ENCODE data around the gene KATNB1. TPM values are rescaled to one million over a fixed set of nuclear protein-coding genes. Genes with fewer than 3 reads are reported as not detected.

The KATNB1 gene
- total and polyA plus RNA-seq, 2 of the 8 experiments (the other 6 are each of a cell fraction or from before 2014, with no cell fraction given) = 50.2 to 60.4 TPM

- no peaks in the 10 kb centered on the region for H3K4me1 ChIP-seq (replicated peaks in 1 of 4; ENCODE audit: control insufficient read depth in 3 of 4, insufficient read depth in 4 of 4, low read length in 3 of 4)
- H3K27ac ChIP-seq (ENCODE audit: low read depth, low read length) = no peak overlapping the region
- H3K14ac ChIP-seq (ENCODE audit: insufficient read length) = no peak overlapping the region
- no peak overlapping the region for H2BK120ac ChIP-seq (replicated peaks; ENCODE audit: low read depth, low read length)
- WGBS, 2 experiments (ENCODE audit: extremely low coverage in 1 of 2, insufficient coverage in 1 of 2, insufficient read length in 1 of 2, insufficient replicate concordance in 2 of 2, low coverage in 1 of 2, low lambda C conversion rate in 2 of 2, missing lambda C conversion rate in 1 of 2) = 82% methylated on average over 11 of the region's 11 CpGs; no CpG with 5 or more reads in 1 of the 2 experiments
- H4K8ac ChIP-seq (ENCODE audit: extremely low read depth, insufficient read depth, low read length) = no peak overlapping the region
- H3K27me3 ChIP-seq (replicated peaks in 1 of 4; ENCODE audit: control insufficient read depth in 3 of 4, extremely low read depth in 1 of 4, insufficient read depth in 3 of 4, low read length in 3 of 4) = no peaks in the 10 kb centered on the region; a peak in 2 of 7 replicates
- H3K79me1 ChIP-seq (ENCODE audit: low read depth, low read length) = no peaks in the 10 kb centered on the region
- no peak overlapping the region for H3K18ac ChIP-seq (ENCODE audit: extremely low read depth, low read length)
- no peak overlapping the region for H4K5ac ChIP-seq (ENCODE audit: insufficient read length, low read depth, low read length)
- no peak overlapping the region for H4K91ac ChIP-seq (replicated peaks; ENCODE audit: insufficient read length, low read length)
- H2BK5ac ChIP-seq (ENCODE audit: low read depth, low read length) = no peak overlapping the region
- ChIA-PET POLR2A (ENCODE audit: partially characterized antibody) (interaction anchor here (1.8 to 2.2 kb wide), 2 partner anchors 11 to 14 kb away, joined by 6 read pairs; no protein-coding TSS in a partner anchor), CTCF (ENCODE audit: partially characterized antibody) (interaction anchor here (1.2 to 1.5 kb wide), 5 partner anchors 11 to 127 kb away, joined by 3 to 4 read pairs (median 3); no protein-coding TSS in a partner anchor)
- TF ChIP-seq BRCA1 (IDR thresholded peaks at IDR 0.05; ENCODE audit: low read depth, low read length) (no peak), BCL11A (IDR thresholded peaks at IDR 0.05; ENCODE audit: low read depth in 2 of 2, low read length in 2 of 2) (no peak), ASH2L (IDR thresholded peaks at IDR 0.05; ENCODE audit: low read length) (no peak), YY1 (IDR thresholded peaks at IDR 0.05; ENCODE audit: low read depth, low read length) (no peak), NANOG (IDR thresholded peaks at IDR 0.05; ENCODE audit: insufficient read depth, low read depth, low read length, poor library complexity, severe bottlenecking) (no peak), HDAC2 (IDR thresholded peaks at IDR 0.05; ENCODE audit: borderline replicate concordance in 1 of 2, low read depth in 2 of 2, low read length in 2 of 2) (no peak), SP4 (IDR thresholded peaks at IDR 0.05; ENCODE audit: low read length) (no peak), KDM5A (IDR thresholded peaks at IDR 0.05; ENCODE audit: low read length) (no peak), HDAC6 (IDR thresholded peaks at IDR 0.05; ENCODE audit: low read depth, low read length) (no peak)
- H2BK15ac ChIP-seq (ENCODE audit: low read length) = no peak overlapping the region
- H3K79me2 ChIP-seq (ENCODE audit: control insufficient read depth in 1 of 2, insufficient read depth in 2 of 2, low read length in 2 of 2) = no peaks in the 10 kb centered on the region
- H3K9me3 ChIP-seq (ENCODE audit: insufficient read depth in 2 of 2, low read depth in 1 of 2, low read length in 1 of 2) = no peaks in the 10 kb centered on the region
- H2AK5ac ChIP-seq (ENCODE audit: low read depth, low read length) = no peak overlapping the region
- H2BK12ac ChIP-seq (ENCODE audit: low read depth, low read length) = no peak overlapping the region
- no peak overlapping the region for H3K4ac ChIP-seq (replicated peaks; ENCODE audit: insufficient read length, low read depth, low read length)
- no peak overlapping the region for H3K9ac ChIP-seq (replicated peaks in 1 of 4; ENCODE audit: extremely low read depth in 1 of 4, low read depth in 3 of 4, low read length in 3 of 4)
- no peak for DNase-seq (ENCODE audit: low read depth in 1 of 2, low spot score in 2 of 2)
- no peaks in the 10 kb centered on the region for H3K36me3 ChIP-seq (ENCODE audit: control insufficient read depth in 2 of 4, insufficient read depth in 4 of 4, low read length in 3 of 4)
- peaks cover 0 to 3% of the 10 kb centered on the region in 2 experiments for H4K20me1 ChIP-seq (replicated peaks in 1 of 2; ENCODE audit: control insufficient read depth in 1 of 2, insufficient read depth in 2 of 2, low read length in 2 of 2)
- H2BK20ac ChIP-seq (ENCODE audit: low read length) = no peak overlapping the region
- H2AFZ ChIP-seq (ENCODE audit: low read length) = no peak overlapping the region
- H3K4me2 ChIP-seq (ENCODE audit: insufficient read depth in 1 of 2, low read depth in 2 of 2, low read length in 2 of 2) = no peak overlapping the region
- no peak for FAIRE-seq
- H3K56ac ChIP-seq (replicated peaks; ENCODE audit: insufficient read length, low read depth, low read length) = no peak overlapping the region
- peaks cover 18% of the 10 kb centered on the region; the same call in 1 of the 2 replicates for H3K23me2 ChIP-seq (ENCODE audit: low read depth, low read length)
- no peak overlapping the region for H3K4me3 ChIP-seq (ENCODE audit: extremely low read depth in 1 of 4, insufficient read depth in 2 of 4, low read depth in 3 of 4, low read length in 4 of 4)
- H3K23ac ChIP-seq (ENCODE audit: insufficient read length) = no peak overlapping the region
Observed at GRCh38 chr16:57703416-57704010, 32.1 kb upstream of the KATNB1 start.

Measured in H1 (cell line).